Heart left ventricle (tissue), 16 donors: ENCODE measurements around the gene PIK3CA. TPM values are rescaled to one million over a fixed set of nuclear protein-coding genes. Genes with fewer than 3 reads are reported as not detected.

ENCODE experiments used
- ATAC-seq, 4 donors: fragments of 200-7000 bp; cut with Tn5 transposase; one replicate each; pipeline ENCODE4 v1.9.1; 2020 to 2022; ENCODE audit warnings: moderate library complexity in 4 of 4, mild to moderate bottlenecking in 3 of 4, moderate number of reproducible peaks in 1 of 4
- DNase-seq, 5 donors: peaks; one replicate each; pipeline ENCODE4 v3.0.0-alpha.2; 2020
- H3K27ac ChIP-seq, 12 donors: fragments of 200-600 bp; sonication (generic) in 4 of 12; one replicate each; pipeline versions ENCODE4 v1.5.0 to v1.8.0; 2016 to 2022; ENCODE audit warnings: mild to moderate bottlenecking in 2 of 12
- H3K27me3 ChIP-seq, 9 donors: fragments of 200-600 bp; sonication (generic) in 2 of 9; one replicate each; pipeline versions ENCODE4 v1.5.1 to v1.8.0; 2016 to 2022; ENCODE audit warnings: mild to moderate bottlenecking in 3 of 9
- H3K36me3 ChIP-seq, 9 donors: fragments of 200-600 bp; sonication (generic) in 2 of 9; one replicate each; pipeline versions ENCODE4 v1.5.0 to v1.8.0; 2018 to 2022; ENCODE audit warnings: mild to moderate bottlenecking in 2 of 9
- H3K4me1 ChIP-seq, 12 donors: fragments of 200-600 bp; sonication (generic) in 4 of 12; one replicate each; pipeline versions ENCODE4 v1.5.0 to v1.8.0; 2016 to 2022; ENCODE audit warnings: mild to moderate bottlenecking in 3 of 12
- H3K4me3 ChIP-seq, 12 donors: fragments of 200-600 bp; sonication (generic) in 4 of 12; one replicate each; pipeline versions ENCODE4 v1.5.0 to v1.8.0; 2017 to 2022; ENCODE audit warnings: mild to moderate bottlenecking in 9 of 12, moderate library complexity in 4 of 12
- H3K9me3 ChIP-seq, 12 donors: fragments of 200-600 bp; sonication (generic) in 4 of 12; one replicate each; pipeline versions ENCODE4 v1.5.0 to v1.8.0; 2016 to 2022; ENCODE audit warnings: mild to moderate bottlenecking in 1 of 12
- CTCF ChIP-seq, 12 donors: fragments of 200-600 bp; sonication (generic) in 4 of 12; IDR thresholded peaks; one replicate each; pipeline versions ENCODE4 v1.5.0 to v1.8.0; 2018 to 2022; ENCODE audit warnings: antibody characterized with exemption in 12 of 12, mild to moderate bottlenecking in 5 of 12
- POLR2A ChIP-seq, 2 donors: fragments of 450-650 bp; IDR thresholded peaks; one replicate each; pipeline ENCODE4 v1.6.1; 2017; ENCODE audit warnings: antibody characterized with exemption in 2 of 2, mild to moderate bottlenecking in 2 of 2, moderate library complexity in 2 of 2
- WGBS, 4 donors: extraction: QIAGEN DNeasy Blood & Tissue Kit in 2 of 4; methylation state at CpG; one replicate each; pipeline versions ENCODE4 v1.1.5 to v1.1.7; 2013 to 2018; 5-methylcytosine and 5-hydroxymethylcytosine counted together
- intact Hi-C, 10 donors: fragments of 100-400 bp; cut with DNase I; formaldehyde crosslinking; loops; one replicate each; pipeline versions ENCODE4 v1.11.1 to v1.14.2; 2022
- polyA plus RNA-seq, 2 donors: library from polyadenylated mRNA; stranded (reverse); fragments of 200-250 nt; gene quantifications; one replicate each; pipeline ENCODE4 v1.2.3, GENCODE V29; 2013
- total RNA-seq, 9 donors: library from RNA; depleted of rRNA in 2 of 9; stranded (reverse); fragments of >200 nt in 2 of 9; fragmentation: NEBNext Ultra II Directional in 3 of 9; extraction: Animal tissue kit (Norgen Biotek cat#: 25700) in 3 of 9; gene quantifications; one replicate each; pipeline versions ENCODE4 v1.1.0 to v1.2.4, GENCODE V29; 2016 to 2023
- donor health status: ischemic (EF 13 %, LVEDD 7.1; RV severe dilation, severe dysfunction).
- donor health status: healthy with polysubstance abuse.
- donor health status: DM: no; HTN: yes; CAD: no.
- donor health status: DM: no; HTN: no; CAD: no.
- donor health status: ischemic (EF 25% LVEDD 6.9; RV normal size, moderate dysfunction).
- donor health status: ischemic (EF 25% LVEDD 5.7; RV mildly dilated, moderate dysfunction).
- donor health status: healthy.
- donor health status: DM: yes; HTN: yes; CAD: no.
- donor health status: ischemic (EF 35%, LVEDD 5.7; RV mildly dilated, moderate dysfunction).
- donor health status: nonischemic (EF 11% LVEDD 7.7; RV severe dilation, severe dysfunction).
- donor health status: DM: yes; HTN: yes; CAD: no.
- donor health status: PGD.
- donor health status: ischemic (EF 29% LVEDD 5.4; RV normal size, mild dysfunction).
- donor health status: nonischemic (EF 23%, LVEDD 6.1; RV moderate dilation, normal function).

Gene PIK3CA
- total and polyA plus RNA-seq, 11 donors: 3.1 to 28.0 (median 18.7) TPM

GRCh38 chr3:179179256-179179655 lies 31.1 kb downstream of the PIK3CA start:
- peaks cover 6 to 83% (median 62%) of the 10 kb centered on the region in 12 donors for H3K4me1 ChIP-seq
- ATAC-seq: no peak
- peak overlapping the region in 4 of 12 donors; percentile 3 to 70 (median 68) for H3K27ac ChIP-seq
- intact Hi-C loops: no loop called here
- TF ChIP-seq POLR2A (IDR thresholded peaks at IDR 0.05): no peak
- TF ChIP-seq CTCF (IDR thresholded peaks at IDR 0.05): no peak
- no peak for DNase-seq
- H3K9me3 ChIP-seq: no peaks in the 10 kb centered on the region
- no peak overlapping the region for H3K4me3 ChIP-seq
- no peaks in the 10 kb centered on the region for H3K27me3 ChIP-seq
- no peaks in the 10 kb centered on the region for H3K36me3 ChIP-seq
- WGBS, 4 donors: 82 to 84% (median 83%) methylated on average over 2 of the region's 2 CpGs

- Histone ChIP-seq H3K36me3 (no peaks in the 10 kb centered on the region), H3K27ac (peak overlapping the region; percentile 32 to 73 (median 66)), H3K27me3 (no peaks in the 10 kb centered on the region), H3K4me3 (no peak overlapping the region), H3K9me3 (no peaks in the 10 kb centered on the region), H3K4me1 (peaks cover 6 to 83% (median 65%) of the 10 kb centered on the region in 12 donors)
- DNase-seq (no peak), ATAC-seq (peak in 2 of 4 donors; percentile 15 to 60)
- intact Hi-C loops: no loop called here
- TF ChIP-seq POLR2A (IDR thresholded peaks at IDR 0.05) (no peak), CTCF (IDR thresholded peaks at IDR 0.05) (no peak)
- 34 to 51% (median 43%) methylated on average over 1 of the region's 1 CpG for WGBS, 4 donors
Observed at GRCh38 chr3:179179979-179180759, 32.0 kb downstream of the PIK3CA start.

GRCh38 chr3:179181021-179181472 lies 32.9 kb downstream of the PIK3CA start:
- no peak for DNase-seq
- H3K36me3 ChIP-seq: no peaks in the 10 kb centered on the region
- H3K27ac ChIP-seq: peak overlapping the region; percentile 32 to 73 (median 66)
- TF ChIP-seq POLR2A (IDR thresholded peaks at IDR 0.05): no peak
- TF ChIP-seq CTCF (IDR thresholded peaks at IDR 0.05): no peak
- H3K4me1 ChIP-seq: peaks cover 6 to 83% (median 66%) of the 10 kb centered on the region in 12 donors
- H3K4me3 ChIP-seq: no peak overlapping the region
- H3K27me3 ChIP-seq: no peaks in the 10 kb centered on the region
- 25 to 35% (median 27%) methylated on average over 1 of the region's 1 CpG for WGBS, 4 donors
- ATAC-seq: peak; percentile 80 to 85 (median 83)
- H3K9me3 ChIP-seq: no peaks in the 10 kb centered on the region
- intact Hi-C loops: no loop called here

GRCh38 chr3:179181993-179182551 lies 33.9 kb downstream of the PIK3CA start:
- no peak overlapping the region for H3K4me3 ChIP-seq
- DNase-seq (no peak), ATAC-seq (peak in 3 of 4 donors; percentile 43 to 65 (median 64))
- 66 to 72% (median 70%) methylated on average over 4 of the region's 4 CpGs for WGBS, 4 donors
- no peak for TF ChIP-seq CTCF (IDR thresholded peaks at IDR 0.05)
- no peak for TF ChIP-seq POLR2A (IDR thresholded peaks at IDR 0.05)
- no peaks in the 10 kb centered on the region for H3K9me3 ChIP-seq
- H3K4me1 ChIP-seq: peaks cover 6 to 80% (median 65%) of the 10 kb centered on the region in 12 donors
- H3K27me3 ChIP-seq: no peaks in the 10 kb centered on the region
- intact Hi-C loops: no loop called here
- H3K36me3 ChIP-seq: no peaks in the 10 kb centered on the region
- peak overlapping the region in 11 of 12 donors; percentile 4 to 73 (median 55) for H3K27ac ChIP-seq
